ENCODE measurements around the gene SEMA4C. TPM values are rescaled to one million over a fixed set of nuclear protein-coding genes. Genes with fewer than 3 reads are reported as not detected.

Gene SEMA4C
- polyA plus RNA-seq, 1 donor (not counting 4 experiments of a cell fraction or from before 2014, with no cell fraction given): 7.5 TPM

- Histone ChIP-seq H3K9me3 (ENCODE audit: control insufficient read depth, low read depth, low read length) (no peaks in the 10 kb centered on the region), H3K27ac (ENCODE audit: control insufficient read depth, insufficient read depth, low read length) (no peak overlapping the region), H4K20me1 (ENCODE audit: control insufficient read depth, extremely low read depth, insufficient read depth, low read length) (peaks cover 3% of the 10 kb centered on the region), H3K79me2 (ENCODE audit: control insufficient read depth, insufficient read depth, low read length) (peaks cover 5% of the 10 kb centered on the region), H3K4me3 (ENCODE audit: control insufficient read depth in 2 of 3, extremely low read depth in 1 of 3, insufficient read depth in 2 of 3, low read depth in 1 of 3, low read length in 3 of 3) (no peak overlapping the region), H3K9me1 (ENCODE audit: control insufficient read depth, extremely low read depth, insufficient read depth, low read length) (no peaks in the 10 kb centered on the region), H3K4me2 (ENCODE audit: control insufficient read depth, extremely low read depth, insufficient read depth, low read depth, low read length) (peak overlapping the region; percentile 94), H3K4me1 (ENCODE audit: control insufficient read depth, extremely low read depth, insufficient read depth, low read length) (peaks cover 14% of the 10 kb centered on the region), H3K27me3 (ENCODE audit: control insufficient read depth, extremely low read depth, insufficient read depth, low read length) (no peaks in the 10 kb centered on the region), H2AFZ (ENCODE audit: control insufficient read depth, low read length) (no peak overlapping the region), H3K9ac (ENCODE audit: control insufficient read depth, extremely low read depth, insufficient read depth, low read length) (peak overlapping the region; percentile 4), H3K36me3 (ENCODE audit: control insufficient read depth in 2 of 2, extremely low read depth in 1 of 2, insufficient read depth in 2 of 2, low read length in 2 of 2) (peaks cover 0 to 1% of the 10 kb centered on the region in 2 experiments)
- TF ChIP-seq EZH2 (IDR thresholded peaks at IDR 0.05; ENCODE audit: low read length): no peak
- no peak for TF ChIP-seq CTCF (optimal IDR thresholded peaks at IDR 0.05 in 1 of 3, IDR thresholded peaks at IDR 0.05 in 1 of 3, conservative IDR thresholded peaks at IDR 0.05 in 1 of 3; ENCODE audit: extremely low read depth in 1 of 3, insufficient read depth in 2 of 3, low read length in 3 of 3)
- FAIRE-seq: no peak
- dilution Hi-C loops (cut with MboI; ENCODE audit: extremely low pct_ligation_motif_present, low sequenced_read_pairs): no loop called here
- DNase-seq (ENCODE audit: low read depth, low spot score): no peak
Measured at GRCh38 chr2:96817882-96818281, 52.0 kb downstream of the SEMA4C start.

- Histone ChIP-seq H3K9me3 (ENCODE audit: control insufficient read depth, low read depth, low read length) (no peaks in the 10 kb centered on the region), H2AFZ (ENCODE audit: control insufficient read depth, low read length) (peak overlapping the region; percentile 81), H4K20me1 (ENCODE audit: control insufficient read depth, extremely low read depth, insufficient read depth, low read length) (peaks cover 3% of the 10 kb centered on the region), H3K27ac (ENCODE audit: control insufficient read depth, insufficient read depth, low read length) (no peak overlapping the region), H3K4me2 (ENCODE audit: control insufficient read depth, extremely low read depth, insufficient read depth, low read depth, low read length) (peak overlapping the region; percentile 94), H3K27me3 (ENCODE audit: control insufficient read depth, extremely low read depth, insufficient read depth, low read length) (no peaks in the 10 kb centered on the region), H3K4me3 (ENCODE audit: control insufficient read depth in 2 of 3, extremely low read depth in 1 of 3, insufficient read depth in 2 of 3, low read depth in 1 of 3, low read length in 3 of 3) (peak overlapping the region; percentile 34 to 67 (median 63)), H3K9ac (ENCODE audit: control insufficient read depth, extremely low read depth, insufficient read depth, low read length) (peak overlapping the region; percentile 56), H3K36me3 (ENCODE audit: control insufficient read depth in 2 of 2, extremely low read depth in 1 of 2, insufficient read depth in 2 of 2, low read length in 2 of 2) (peaks cover 0 to 1% of the 10 kb centered on the region in 2 experiments), H3K4me1 (ENCODE audit: control insufficient read depth, extremely low read depth, insufficient read depth, low read length) (peaks cover 14% of the 10 kb centered on the region), H3K9me1 (ENCODE audit: control insufficient read depth, extremely low read depth, insufficient read depth, low read length) (no peaks in the 10 kb centered on the region), H3K79me2 (ENCODE audit: control insufficient read depth, insufficient read depth, low read length) (peaks cover 5% of the 10 kb centered on the region)
- dilution Hi-C loops (cut with MboI; ENCODE audit: extremely low pct_ligation_motif_present, low sequenced_read_pairs): no loop called here
- FAIRE-seq: no peak
- DNase-seq (ENCODE audit: low read depth, low spot score): no peak
- TF ChIP-seq CTCF (optimal IDR thresholded peaks at IDR 0.05 in 1 of 3, IDR thresholded peaks at IDR 0.05 in 1 of 3, conservative IDR thresholded peaks at IDR 0.05 in 1 of 3; ENCODE audit: extremely low read depth in 1 of 3, insufficient read depth in 2 of 3, low read length in 3 of 3) (no peak), EZH2 (IDR thresholded peaks at IDR 0.05; ENCODE audit: low read length) (no peak)
Measured at GRCh38 chr2:96816836-96817702, 52.8 kb downstream of the SEMA4C start.
